ENCODE data around the gene IFNA1.

DNA sequence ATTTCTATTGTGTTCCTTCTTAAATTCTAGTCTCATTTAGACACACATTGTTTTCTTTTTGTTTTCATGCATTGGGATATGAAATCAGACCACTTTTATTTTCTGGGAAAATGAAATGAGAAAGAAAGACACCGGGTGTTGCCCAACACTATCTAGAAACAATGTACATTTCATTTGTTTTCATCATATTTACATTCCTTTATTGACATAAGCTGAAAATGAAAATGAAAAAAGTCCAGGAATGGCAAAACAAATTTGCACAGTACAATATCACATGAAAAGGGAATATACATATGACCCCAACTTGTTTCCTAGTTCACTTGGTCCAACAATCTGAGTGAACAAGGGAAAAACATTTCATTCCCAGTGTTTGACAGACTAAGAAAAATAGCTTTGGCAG is 21.1 kb downstream of the IFNA1 start:
- no peak for TF ChIP-seq POLR2AphosphoS5 (IDR thresholded peaks at IDR 0.05; ENCODE audit: borderline replicate concordance, low read depth, low read length)
- no peak for TF ChIP-seq EZH2 (IDR thresholded peaks at IDR 0.05)
- TF ChIP-seq FOXP2 (optimal IDR thresholded peaks at IDR 0.05; ENCODE audit: control extremely low read depth, extremely low read length, insufficient read depth) = no peak
